Measurements from ENCODE around the gene TMEM33.

Gene TMEM33

DNA sequence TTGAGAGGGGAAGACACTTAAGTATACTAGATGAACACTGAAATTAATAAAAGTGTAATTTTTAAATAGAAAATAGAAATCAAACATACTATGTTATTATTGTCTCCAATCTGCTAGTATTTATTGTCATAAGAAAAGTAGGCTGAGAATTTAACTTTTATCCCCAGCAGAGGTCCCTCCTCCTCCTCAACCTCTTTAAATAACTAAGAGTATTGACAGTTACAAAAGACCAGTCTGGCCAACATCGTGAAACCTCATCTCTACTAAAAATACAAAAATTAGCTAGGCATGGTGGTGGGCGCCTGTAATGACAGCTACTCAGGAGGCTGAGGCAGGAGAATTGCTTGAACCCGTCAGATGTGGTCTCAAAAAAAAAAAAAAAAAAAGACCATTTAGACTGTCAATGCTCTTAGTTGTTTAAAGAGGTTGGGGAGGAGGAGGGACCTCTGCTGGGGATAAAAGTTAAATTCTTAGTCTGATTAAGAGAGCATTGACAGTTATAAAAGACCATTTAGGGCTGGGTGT lies 59.3 kb downstream of the TMEM33 start:
- no peak for DNase-seq (ENCODE audit: low read depth, low spot score)
- TF ChIP-seq, protein P1, sequence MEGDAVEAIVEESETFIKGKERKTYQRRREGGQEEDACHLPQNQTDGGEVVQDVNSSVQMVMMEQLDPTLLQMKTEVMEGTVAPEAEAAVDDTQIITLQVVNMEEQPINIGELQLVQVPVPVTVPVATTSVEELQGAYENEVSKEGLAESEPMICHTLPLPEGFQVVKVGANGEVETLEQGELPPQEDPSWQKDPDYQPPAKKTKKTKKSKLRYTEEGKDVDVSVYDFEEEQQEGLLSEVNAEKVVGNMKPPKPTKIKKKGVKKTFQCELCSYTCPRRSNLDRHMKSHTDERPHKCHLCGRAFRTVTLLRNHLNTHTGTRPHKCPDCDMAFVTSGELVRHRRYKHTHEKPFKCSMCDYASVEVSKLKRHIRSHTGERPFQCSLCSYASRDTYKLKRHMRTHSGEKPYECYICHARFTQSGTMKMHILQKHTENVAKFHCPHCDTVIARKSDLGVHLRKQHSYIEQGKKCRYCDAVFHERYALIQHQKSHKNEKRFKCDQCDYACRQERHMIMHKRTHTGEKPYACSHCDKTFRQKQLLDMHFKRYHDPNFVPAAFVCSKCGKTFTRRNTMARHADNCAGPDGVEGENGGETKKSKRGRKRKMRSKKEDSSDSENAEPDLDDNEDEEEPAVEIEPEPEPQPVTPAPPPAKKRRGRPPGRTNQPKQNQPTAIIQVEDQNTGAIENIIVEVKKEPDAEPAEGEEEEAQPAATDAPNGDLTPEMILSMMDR (IDR thresholded peaks at IDR 0.05; ENCODE audit: insufficient read depth, low read length, missing control alignments), result no peak
- CTCF ChIA-PET, result no interaction called here
- no peak overlapping the region for H3K4me3 ChIP-seq (ENCODE audit: low read depth, low read length)
- POLR2A ChIA-PET, result no interaction called here

DNA sequence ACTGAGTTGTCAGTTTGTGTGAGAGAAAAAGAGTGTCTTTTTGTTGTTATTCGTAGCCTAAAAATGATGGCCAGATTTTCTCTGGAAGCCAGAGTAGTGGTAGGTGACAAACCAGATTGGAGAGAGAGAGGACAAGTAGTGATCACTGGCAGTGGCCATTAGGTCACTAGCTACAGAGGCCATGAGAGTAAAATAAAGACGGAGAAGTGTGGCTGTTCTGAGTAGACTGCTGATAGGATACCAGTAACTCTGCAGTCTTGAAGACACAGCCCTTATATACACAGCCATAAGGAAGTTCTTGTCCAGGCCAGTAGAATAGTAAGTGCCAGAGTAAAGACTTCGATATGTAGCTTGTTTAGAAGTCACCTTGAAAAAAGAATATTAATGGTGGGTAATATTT lies 62.8 kb downstream of the TMEM33 start:
- H3K4me3 ChIP-seq (ENCODE audit: low read depth, low read length), result no peak overlapping the region
- ChIA-PET POLR2A (no interaction called here), CTCF (no interaction called here)
- no peak for DNase-seq (ENCODE audit: low read depth, low spot score)
- TF ChIP-seq, protein P1 (IDR thresholded peaks at IDR 0.05; ENCODE audit: insufficient read depth, low read length, missing control alignments), result no peak

DNA sequence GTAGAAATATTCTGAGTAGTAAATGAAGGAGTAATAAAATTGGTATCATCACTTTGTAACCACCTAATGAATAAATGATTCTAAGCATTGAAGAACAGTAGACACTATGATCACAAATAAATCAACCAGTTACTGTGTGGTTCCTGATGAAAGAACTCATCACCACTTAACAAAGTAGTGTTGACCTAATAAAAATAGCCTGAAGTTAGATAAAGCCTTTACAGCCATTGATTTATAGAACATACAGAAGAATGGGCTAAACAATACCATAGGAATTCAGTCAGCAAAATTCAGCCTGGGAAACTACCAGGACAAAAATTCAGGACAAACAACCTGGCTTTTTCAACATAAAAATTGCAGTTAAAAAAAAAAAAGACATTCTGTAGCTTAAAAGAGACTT lies 64.1 kb downstream of the TMEM33 start:
- DNase-seq (ENCODE audit: low read depth, low spot score), result no peak
- TF ChIP-seq, protein P1 (IDR thresholded peaks at IDR 0.05; ENCODE audit: insufficient read depth, low read length, missing control alignments), result no peak
- H3K4me3 ChIP-seq (ENCODE audit: low read depth, low read length), result no peak overlapping the region
- CTCF ChIA-PET, result no interaction called here
- POLR2A ChIA-PET, result no interaction called here

DNA sequence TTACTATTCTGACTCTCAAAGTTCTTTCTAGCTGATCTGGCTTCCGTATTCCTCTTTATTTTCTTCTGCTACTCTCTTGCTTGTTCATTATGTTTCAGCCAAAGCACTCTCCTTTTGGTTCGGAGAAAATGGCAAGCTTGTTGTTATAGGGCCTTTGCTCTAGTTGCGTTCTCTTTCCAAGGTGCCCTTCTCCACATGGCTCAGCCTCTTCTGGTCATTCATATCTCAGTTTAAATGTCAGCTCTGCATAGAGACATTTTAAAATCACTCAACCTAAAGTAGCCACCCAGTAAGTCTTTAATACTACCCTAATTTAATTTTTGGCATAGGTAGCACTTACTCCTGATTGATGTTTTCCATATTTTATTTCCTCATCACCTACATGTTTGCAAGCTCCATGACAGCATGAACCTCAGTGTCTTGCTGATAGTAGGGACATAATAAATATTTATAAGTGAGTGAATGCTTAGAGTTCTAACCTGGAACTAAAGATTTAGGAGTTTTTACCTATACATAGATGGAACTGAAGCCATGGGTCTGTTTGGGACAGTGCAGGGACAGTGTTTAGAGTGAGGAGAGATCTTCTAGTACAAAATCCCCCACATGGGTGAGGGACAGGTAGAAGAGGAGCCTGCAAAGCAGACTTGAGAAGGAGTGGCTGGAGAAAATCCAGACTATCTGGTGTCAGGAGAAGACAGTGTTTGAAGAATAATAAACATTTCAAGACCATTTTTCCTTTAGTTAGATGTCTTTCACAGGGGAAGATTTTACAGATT lies 73.0 kb downstream of the TMEM33 start:
- H3K4me3 ChIP-seq (ENCODE audit: low read depth, low read length), result no peak overlapping the region
- ChIA-PET POLR2A (no interaction called here), CTCF (no interaction called here)
- TF ChIP-seq, protein P1 (IDR thresholded peaks at IDR 0.05; ENCODE audit: insufficient read depth, low read length, missing control alignments), result no peak
- DNase-seq (ENCODE audit: low read depth, low spot score), result no peak

All from AG04449 (cell line).